ENCODE results near the gene CCT7. TPM values are rescaled to one million over a fixed set of nuclear protein-coding genes. Genes with fewer than 3 reads are reported as not detected.

Gene CCT7
- total and polyA plus RNA-seq, 7 donors = 121 to 197 (median 173) TPM

DNA sequence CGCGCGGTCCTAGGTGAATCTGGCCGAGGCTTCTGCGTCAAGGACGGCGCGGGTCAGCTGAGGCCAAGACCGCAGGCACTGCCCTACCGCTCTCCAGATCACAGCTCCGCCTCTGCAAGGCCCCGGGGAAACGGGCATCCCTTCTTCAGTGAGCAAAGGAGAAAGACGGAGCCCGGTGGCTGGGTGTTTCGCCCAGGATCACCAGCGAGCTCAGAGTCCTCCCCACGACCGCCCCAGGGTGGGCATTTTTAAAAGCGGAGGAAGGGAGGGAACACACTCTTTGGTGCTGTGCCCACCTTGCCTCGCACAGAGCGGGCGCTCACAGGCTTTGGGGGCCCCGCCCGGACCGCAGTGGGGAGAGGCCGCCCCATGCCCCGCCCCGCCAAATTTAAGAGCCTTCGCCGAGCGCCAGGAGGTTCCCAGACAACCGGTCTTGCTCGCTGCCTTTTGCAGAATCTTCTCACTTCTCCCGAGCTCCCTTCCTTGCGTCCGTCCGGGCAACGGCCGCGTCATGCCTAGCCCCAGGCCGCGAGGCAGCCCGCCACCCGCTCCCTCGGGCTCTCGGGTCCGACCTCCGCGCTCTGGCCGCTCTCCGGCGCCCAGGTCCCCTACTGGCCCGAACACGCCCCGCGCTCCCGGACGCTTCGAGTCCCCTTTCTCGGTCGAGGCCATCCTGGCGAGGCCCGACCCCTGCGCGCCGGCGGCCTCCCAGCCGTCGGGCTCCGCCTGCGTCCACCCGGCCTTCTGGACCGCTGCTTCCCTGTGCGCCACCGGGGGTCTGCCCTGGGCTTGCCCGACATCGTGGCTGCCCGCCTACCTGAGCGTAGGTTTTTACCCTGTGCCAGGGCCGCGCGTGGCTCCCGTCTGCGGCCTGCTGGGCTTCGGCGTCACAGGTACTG, 31.7 kb upstream of the CCT7 start, which contains the start of gene NOTO:
Gene NOTO, plus strand, starts transcription at position 419 of the 899 bp plus-strand sequence. Its CDS starts 93 bp downstream, at position 512.
- DNase-seq = no peak
- Histone ChIP-seq H3K4me1 (peaks cover 0 to 19% (median 16%) of the 10 kb centered on the region in 4 donors), H3K27me3 (peaks cover 21 to 84% (median 59%) of the 10 kb centered on the region in 3 donors), H3K9me3 (no peaks in the 10 kb centered on the region), H3K4me3 (peak within 1 kb of the TSS in 3 of 4 donors; percentile 9 to 35 (median 34)), H3K27ac (no peak within 1 kb of the TSS), H3K36me3 (no peaks in the 10 kb centered on the region)
- intact Hi-C loops (cut with DNase I) = no loop called here
- TF ChIP-seq POLR2AphosphoS5 (IDR thresholded peaks at IDR 0.05) (no peak), POLR2A (IDR thresholded peaks at IDR 0.05) (no peak), EP300 (IDR thresholded peaks at IDR 0.05) (no peak)
- TF ChIP-seq, protein P1, sequence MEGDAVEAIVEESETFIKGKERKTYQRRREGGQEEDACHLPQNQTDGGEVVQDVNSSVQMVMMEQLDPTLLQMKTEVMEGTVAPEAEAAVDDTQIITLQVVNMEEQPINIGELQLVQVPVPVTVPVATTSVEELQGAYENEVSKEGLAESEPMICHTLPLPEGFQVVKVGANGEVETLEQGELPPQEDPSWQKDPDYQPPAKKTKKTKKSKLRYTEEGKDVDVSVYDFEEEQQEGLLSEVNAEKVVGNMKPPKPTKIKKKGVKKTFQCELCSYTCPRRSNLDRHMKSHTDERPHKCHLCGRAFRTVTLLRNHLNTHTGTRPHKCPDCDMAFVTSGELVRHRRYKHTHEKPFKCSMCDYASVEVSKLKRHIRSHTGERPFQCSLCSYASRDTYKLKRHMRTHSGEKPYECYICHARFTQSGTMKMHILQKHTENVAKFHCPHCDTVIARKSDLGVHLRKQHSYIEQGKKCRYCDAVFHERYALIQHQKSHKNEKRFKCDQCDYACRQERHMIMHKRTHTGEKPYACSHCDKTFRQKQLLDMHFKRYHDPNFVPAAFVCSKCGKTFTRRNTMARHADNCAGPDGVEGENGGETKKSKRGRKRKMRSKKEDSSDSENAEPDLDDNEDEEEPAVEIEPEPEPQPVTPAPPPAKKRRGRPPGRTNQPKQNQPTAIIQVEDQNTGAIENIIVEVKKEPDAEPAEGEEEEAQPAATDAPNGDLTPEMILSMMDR (IDR thresholded peaks at IDR 0.05) = no peak
- 3% methylated on average over 87 of the region's 87 CpGs for WGBS, 2 donors

DNA sequence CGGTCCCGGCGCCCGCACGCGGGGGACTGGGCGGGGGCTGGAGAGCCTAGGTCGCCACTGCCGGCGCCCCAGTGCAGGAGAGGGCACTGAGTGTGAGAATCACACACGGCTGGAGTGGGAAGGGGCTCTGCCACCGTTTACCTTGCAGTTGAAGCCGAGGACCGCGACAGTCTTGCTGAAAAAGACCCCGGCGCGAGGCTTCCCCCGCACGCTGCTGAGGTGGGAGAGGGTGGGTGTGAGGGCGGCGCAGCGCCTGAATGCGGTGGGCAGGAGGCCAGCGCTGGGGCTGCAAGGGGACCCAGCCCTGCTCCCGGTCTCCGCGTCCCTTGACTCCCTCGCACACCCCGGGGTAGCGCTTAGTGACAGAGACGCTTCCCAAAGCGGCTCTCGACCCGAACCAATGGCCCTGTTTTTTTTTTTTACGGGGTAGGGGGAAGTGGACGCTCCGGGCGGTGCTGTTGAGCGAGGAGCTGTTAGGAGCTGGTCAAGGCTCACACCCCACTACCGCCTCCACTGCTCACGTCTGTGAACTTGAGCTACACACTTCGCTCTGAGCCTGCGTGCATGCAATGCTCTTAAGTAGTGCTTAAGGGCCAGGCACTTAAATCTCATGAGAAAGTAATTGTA, 30.9 kb upstream of the CCT7 start:
- no peak overlapping the region for H3K27ac ChIP-seq
- TF ChIP-seq EP300 (IDR thresholded peaks at IDR 0.05) = no peak
- TF ChIP-seq, protein P1 (IDR thresholded peaks at IDR 0.05) = no peak
- no peak for TF ChIP-seq POLR2A (IDR thresholded peaks at IDR 0.05)
- TF ChIP-seq POLR2AphosphoS5 (IDR thresholded peaks at IDR 0.05) = no peak
- peaks cover 21 to 78% (median 59%) of the 10 kb centered on the region in 3 donors for H3K27me3 ChIP-seq
- no peaks in the 10 kb centered on the region for H3K9me3 ChIP-seq
- no peaks in the 10 kb centered on the region for H3K36me3 ChIP-seq
- H3K4me1 ChIP-seq = peaks cover 0 to 19% (median 16%) of the 10 kb centered on the region in 4 donors
- intact Hi-C loops (cut with DNase I) = no loop called here
- H3K4me3 ChIP-seq = peak overlapping the region in 2 of 4 donors; percentile 34 to 35
- DNase-seq = no peak
- WGBS, 2 donors = 7 to 12% methylated on average over 44 of the region's 44 CpGs

DNA sequence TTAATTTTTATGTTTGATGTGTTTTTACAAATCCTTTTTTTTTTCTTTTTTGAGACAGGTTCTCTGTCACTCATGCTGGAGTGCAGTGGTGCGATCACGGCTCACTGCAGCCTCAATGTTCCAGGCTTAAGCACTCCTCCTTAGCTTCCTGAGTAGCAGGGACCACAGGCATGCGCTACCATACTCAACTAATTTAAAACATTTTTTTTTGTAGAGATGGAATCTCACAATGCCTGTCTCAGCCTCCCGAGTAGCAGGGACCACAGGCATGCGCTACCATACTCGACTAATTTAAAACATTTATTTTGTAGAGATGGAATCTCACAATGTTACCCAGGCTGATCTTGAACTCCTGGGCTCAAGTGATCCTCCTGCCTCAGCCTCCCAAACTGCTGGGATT, 28.5 kb upstream of the CCT7 start:
- Histone ChIP-seq H3K4me3 (no peak overlapping the region), H3K4me1 (peaks cover 0 to 19% (median 16%) of the 10 kb centered on the region in 4 donors), H3K36me3 (no peaks in the 10 kb centered on the region), H3K27ac (no peak overlapping the region), H3K27me3 (peaks cover 18 to 55% (median 45%) of the 10 kb centered on the region in 3 donors), H3K9me3 (no peaks in the 10 kb centered on the region)
- TF ChIP-seq EP300 (IDR thresholded peaks at IDR 0.05) (no peak), POLR2AphosphoS5 (IDR thresholded peaks at IDR 0.05) (no peak), POLR2A (IDR thresholded peaks at IDR 0.05) (no peak)
- TF ChIP-seq, protein P1 (IDR thresholded peaks at IDR 0.05) = no peak
- WGBS, 2 donors = 88 to 93% methylated on average over 6 of the region's 6 CpGs
- DNase-seq = no peak
- intact Hi-C loops (cut with DNase I) = no loop called here

DNA sequence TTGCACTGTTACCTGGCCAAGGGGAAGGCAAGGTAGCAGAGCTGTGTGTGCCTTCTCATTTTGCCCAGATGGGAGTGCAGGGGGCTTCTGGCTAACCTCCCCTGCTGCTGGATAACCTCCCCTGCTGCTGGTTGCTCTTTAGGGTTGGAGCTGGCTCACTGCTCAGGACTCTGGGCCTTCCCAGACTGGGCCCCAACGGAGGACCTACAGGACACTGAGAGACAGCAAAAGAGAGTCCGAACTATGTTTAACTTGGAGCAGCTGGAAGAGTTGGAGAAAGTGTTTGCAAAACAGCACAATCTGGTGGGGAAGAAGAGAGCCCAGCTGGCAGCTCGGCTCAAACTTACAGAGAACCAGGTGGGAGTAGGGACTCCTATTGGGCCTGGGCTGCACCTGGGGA, 25.9 kb upstream of the CCT7 start:
- peaks cover 4 to 28% (median 18%) of the 10 kb centered on the region in 3 donors for H3K27me3 ChIP-seq
- no peak for DNase-seq
- TF ChIP-seq POLR2A (IDR thresholded peaks at IDR 0.05) (no peak), POLR2AphosphoS5 (IDR thresholded peaks at IDR 0.05) (no peak), EP300 (IDR thresholded peaks at IDR 0.05) (no peak)
- TF ChIP-seq, protein P1 (IDR thresholded peaks at IDR 0.05) = no peak
- no peaks in the 10 kb centered on the region for H3K36me3 ChIP-seq
- peaks cover 0 to 14% (median 4%) of the 10 kb centered on the region in 4 donors for H3K4me1 ChIP-seq
- H3K4me3 ChIP-seq = no peak overlapping the region
- intact Hi-C loops (cut with DNase I) = no loop called here
- H3K9me3 ChIP-seq = no peaks in the 10 kb centered on the region
- H3K27ac ChIP-seq = no peak overlapping the region
- WGBS, 2 donors = 80% methylated on average over 3 of the region's 3 CpGs
